Liver (tissue), 9 donors: Measurements from ENCODE around the gene DISC1. TPM values are rescaled to one million over a fixed set of nuclear protein-coding genes. Genes with fewer than 3 reads are reported as not detected.

Experiments
- DNase-seq: peaks from one replicate; pipeline ENCODE4 v3.0.0-alpha.2; 2017; ENCODE audit warnings: low spot score
- H3K27ac ChIP-seq, 2 donors: one replicate each; pipeline ENCODE4 v1.7.0; 2013; ENCODE audit warnings: inconsistent platforms in 2 of 2, low read length in 2 of 2, control low read depth in 1 of 2, low read depth in 1 of 2, mild to moderate bottlenecking in 1 of 2
- H3K27me3 ChIP-seq, 4 donors: one replicate each; pipeline versions ENCODE4 v1.6.1 to v1.7.0; 2013; ENCODE audit warnings: low read length in 3 of 4, inconsistent platforms in 1 of 4, mild to moderate bottlenecking in 1 of 4, moderate library complexity in 1 of 4; ENCODE audit not compliant: control insufficient read depth in 4 of 4, insufficient read depth in 4 of 4
- H3K36me3 ChIP-seq, 4 donors: one replicate each; pipeline versions ENCODE4 v1.6.1 to v1.7.0; 2013; ENCODE audit warnings: low read length in 3 of 4, mild to moderate bottlenecking in 3 of 4, low read depth in 1 of 4, moderate library complexity in 1 of 4; ENCODE audit not compliant: control insufficient read depth in 4 of 4, insufficient read depth in 3 of 4
- H3K4me1 ChIP-seq, 4 donors: one replicate each; pipeline versions ENCODE4 v1.6.1 to v1.7.0; 2013; ENCODE audit warnings: low read length in 3 of 4, mild to moderate bottlenecking in 3 of 4, moderate library complexity in 1 of 4; ENCODE audit not compliant: control insufficient read depth in 4 of 4, insufficient read depth in 4 of 4
- H3K4me3 ChIP-seq, 3 donors: one replicate each; pipeline versions ENCODE4 v1.6.1 to v1.7.0; 2013; ENCODE audit warnings: low read length in 3 of 3, control low read depth in 1 of 3, low read depth in 1 of 3, mild to moderate bottlenecking in 1 of 3
- H3K9ac ChIP-seq, 2 donors: one replicate each; pipeline ENCODE4 v1.7.0; 2013; ENCODE audit warnings: low read length in 2 of 2, mild to moderate bottlenecking in 2 of 2, moderate library complexity in 2 of 2, control low read depth in 1 of 2, low read depth in 1 of 2
- H3K9me3 ChIP-seq, 4 donors: one replicate each; pipeline versions ENCODE4 v1.6.1 to v1.7.0; 2013; ENCODE audit warnings: low read length in 3 of 4; ENCODE audit not compliant: control insufficient read depth in 4 of 4
- CTCF ChIP-seq: fragments of 150-350 bp; IDR thresholded peaks from 2 replicates; pipeline ENCODE4 v1.5.1; 2017; ENCODE audit warnings: improper control_type of control experiment, low read depth, low read length; ENCODE audit not compliant: missing input control
- EGR1 ChIP-seq, 2 donors: IDR thresholded peaks; 2 replicates each; pipeline ENCODE4 v1.6.1; 2016 to 2018; ENCODE audit warnings: antibody characterized with exemption in 2 of 2, low read depth in 2 of 2
- FOXA1 ChIP-seq: IDR thresholded peaks from 2 replicates; pipeline ENCODE4 v1.6.1; 2016; ENCODE audit warnings: antibody characterized with exemption
- GABPA ChIP-seq, 2 donors: IDR thresholded peaks in 1 of 2; conservative IDR thresholded peaks in 1 of 2; 2 replicates each; pipeline ENCODE4 v1.6.1; 2016; ENCODE audit warnings: antibody characterized with exemption in 2 of 2, mild to moderate bottlenecking in 1 of 2, moderate library complexity in 1 of 2
- HNF4A ChIP-seq, 2 donors: conservative IDR thresholded peaks; 2 replicates each; pipeline ENCODE4 v1.6.1; 2016; ENCODE audit warnings: antibody characterized with exemption in 2 of 2, mild to moderate bottlenecking in 2 of 2
- HNF4G ChIP-seq: IDR thresholded peaks from 2 replicates; pipeline ENCODE4 v1.6.1; 2016; ENCODE audit warnings: antibody characterized with exemption
- JUND ChIP-seq, 2 donors: IDR thresholded peaks; 2 replicates each; pipeline ENCODE4 v1.6.1; 2016; ENCODE audit warnings: antibody characterized with exemption in 2 of 2
- MAX ChIP-seq: IDR thresholded peaks from 2 replicates; pipeline ENCODE4 v1.6.1; 2016; ENCODE audit warnings: antibody characterized with exemption
- NR2F2 ChIP-seq: IDR thresholded peaks from 2 replicates; pipeline ENCODE4 v1.6.1; 2016; ENCODE audit warnings: antibody characterized with exemption
- RAD21 ChIP-seq, 2 donors: IDR thresholded peaks; 2 replicates each; pipeline ENCODE4 v1.6.1; 2016; ENCODE audit warnings: antibody characterized with exemption in 2 of 2, mild to moderate bottlenecking in 2 of 2
- REST ChIP-seq: IDR thresholded peaks from 2 replicates; pipeline ENCODE4 v1.6.1; 2016; ENCODE audit warnings: antibody characterized with exemption, mild to moderate bottlenecking
- RXRA ChIP-seq, 2 donors: IDR thresholded peaks; 2 replicates each; pipeline ENCODE4 v1.6.1; 2017 to 2018; ENCODE audit warnings: antibody characterized with exemption in 2 of 2, mild to moderate bottlenecking in 1 of 2
- SP1 ChIP-seq: IDR thresholded peaks from 2 replicates; pipeline ENCODE4 v1.6.1; 2018; ENCODE audit warnings: antibody characterized with exemption, mild to moderate bottlenecking
- TAF1 ChIP-seq: conservative IDR thresholded peaks from 2 replicates; pipeline ENCODE4 v1.6.1; 2016; ENCODE audit warnings: antibody characterized with exemption, mild to moderate bottlenecking
- YY1 ChIP-seq: IDR thresholded peaks from 2 replicates; pipeline ENCODE4 v1.6.1; 2016; ENCODE audit warnings: antibody characterized with exemption, mild to moderate bottlenecking
- ZBTB33 ChIP-seq: IDR thresholded peaks from 2 replicates; pipeline ENCODE4 v1.6.1; 2016; ENCODE audit warnings: antibody characterized with exemption
- WGBS: extraction: QIAGEN DNeasy Blood & Tissue Kit; methylation state at CpG from one replicate; pipeline ENCODE4 v1.1.7; 2013; 5-methylcytosine and 5-hydroxymethylcytosine counted together
- polyA plus RNA-seq, 2 donors: library from polyadenylated mRNA; stranded (reverse) in 1 of 2; unstranded in 1 of 2; fragments of 200-250 nt in 1 of 2; fragments of >200 nt in 1 of 2; fragmentation: Nextera tagmentation in 1 of 2; extraction: Ambion mirVana in 1 of 2; gene quantifications; one replicate each; pipeline versions ENCODE4 v1.2.1 to v1.2.3, GENCODE V29; 2013 to 2015
- total RNA-seq, 2 donors: library from RNA; depleted of rRNA; stranded (reverse); fragments of >200 nt; gene quantifications; one replicate each; pipeline ENCODE4 v1.2.3, GENCODE V29; 2014
- donor health status: healthy.
- donor health status: healthy.
- donor health status: healthy.
- donor health status: healthy.
- donor health status: healthy.

Gene DISC1
- total and polyA plus RNA-seq, 4 donors = 0.45 to 6.3 (median 2.3) TPM

GRCh38 chr1:231686384-231686783 lies 59.8 kb downstream of the DISC1 start:
- Histone ChIP-seq H3K4me1 (no peaks in the 10 kb centered on the region), H3K27ac (no peak overlapping the region), H3K36me3 (no peaks in the 10 kb centered on the region), H3K27me3 (no peaks in the 10 kb centered on the region), H3K4me3 (no peak overlapping the region), H3K9me3 (no peaks in the 10 kb centered on the region), H3K9ac (no peak overlapping the region)
- no peak for DNase-seq
- 98% methylated on average over 4 of the region's 4 CpGs for WGBS
- TF ChIP-seq RAD21 (IDR thresholded peaks at IDR 0.05) (no peak), SP1 (no peak), MAX (no peak), GABPA (IDR thresholded peaks at IDR 0.05 in 1 of 2, conservative IDR thresholded peaks at IDR 0.05 in 1 of 2) (no peak), HNF4A (conservative IDR thresholded peaks at IDR 0.05) (no peak), RXRA (IDR thresholded peaks at IDR 0.05) (no peak), REST (no peak), FOXA1 (no peak), ZBTB33 (no peak)

GRCh38 chr1:231688989-231689388 lies 62.4 kb downstream of the DISC1 start:
- Histone ChIP-seq H3K27ac (no peak overlapping the region), H3K27me3 (no peaks in the 10 kb centered on the region), H3K4me1 (no peaks in the 10 kb centered on the region), H3K9me3 (no peaks in the 10 kb centered on the region), H3K36me3 (no peaks in the 10 kb centered on the region), H3K4me3 (no peak overlapping the region), H3K9ac (no peak overlapping the region)
- WGBS = 86% methylated on average over 4 of the region's 4 CpGs
- TF ChIP-seq NR2F2 = no peak
- no peak for TF ChIP-seq RAD21 (IDR thresholded peaks at IDR 0.05)
- no peak for TF ChIP-seq JUND (IDR thresholded peaks at IDR 0.05)
- no peak for TF ChIP-seq YY1
- no peak for TF ChIP-seq MAX
- TF ChIP-seq CTCF = no peak
- no peak for TF ChIP-seq TAF1
- TF ChIP-seq GABPA (IDR thresholded peaks at IDR 0.05 in 1 of 2, conservative IDR thresholded peaks at IDR 0.05 in 1 of 2) = no peak
- TF ChIP-seq ZBTB33 = no peak
- no peak for TF ChIP-seq RXRA (IDR thresholded peaks at IDR 0.05)
- no peak for TF ChIP-seq EGR1 (IDR thresholded peaks at IDR 0.05; ENCODE audit: low read depth in 2 of 2)
- no peak for TF ChIP-seq FOXA1
- no peak for TF ChIP-seq REST
- no peak for TF ChIP-seq HNF4G
- DNase-seq = no peak
